HepG2 (cell line): ENCODE data around the gene RCAN2.

Experiments
- EP300 ChIP-seq, 3 experiments: sonication (generic) in 1 of 3; formaldehyde crosslinking in 1 of 3; IDR thresholded peaks; 2 replicates each; pipeline versions ENCODE4 v1.5.1 to v1.6.1; 2011 to 2020; ENCODE audit warnings: low read depth in 2 of 3, low read length in 2 of 3, borderline replicate concordance in 1 of 3, improper control_type of control experiment in 1 of 3, mild to moderate bottlenecking in 1 of 3, missing genetic modification reagents in 1 of 3, moderate library complexity in 1 of 3
- TFAP4 ChIP-seq: sonication (generic); IDR thresholded peaks from 2 replicates; pipeline ENCODE4 v1.6.1; 2016; ENCODE audit warnings: low read depth, borderline replicate concordance
- ZNF44 ChIP-seq: sonication (generic); formaldehyde crosslinking; IDR thresholded peaks from 2 replicates; pipeline ENCODE4 v1.5.1; 2020; ENCODE audit warnings: mild to moderate bottlenecking, missing genetic modification reagents

GRCh38 chr6:46302816-46303215 lies 188.4 kb downstream of the RCAN2 start:
- TF ChIP-seq ZNF44 (no peak), EP300 (IDR thresholded peaks at IDR 0.05; ENCODE audit: low read depth in 2 of 2, low read length in 2 of 2) (no peak), EP300 (CRISPR knock-in tag; IDR thresholded peaks at IDR 0.05; ENCODE audit: borderline replicate concordance) (no peak), TFAP4 (no peak)
